B cell (primary cell): Measurements from ENCODE around the gene SCN1A. TPM values are rescaled to one million over a fixed set of nuclear protein-coding genes. Genes with fewer than 3 reads are reported as not detected.

Experiments
- ATAC-seq: fragments of 200-7000 bp; cut with Tn5 transposase; one replicate; pipeline ENCODE4 v1.10.0; 2021; ENCODE audit warnings: low read depth, mild to moderate bottlenecking, moderate number of reproducible peaks, moderate library complexity
- CTCF ChIA-PET: fragments of 350-600 bp; sonication (Branson Sonifier 250); formaldehyde crosslinking; loops from one replicate; lab custom pipeline; 2021; ENCODE audit warnings: antibody characterized with exemption, inconsistent platforms; lab: Charles Lee
- POLR2A ChIA-PET: fragments of 350-600 bp; sonication (Branson Sonifier 250); formaldehyde crosslinking; loops from one replicate; lab custom pipeline; 2021; ENCODE audit warnings: antibody characterized with exemption; lab: Charles Lee
- DNase-seq: peaks from one replicate; pipeline ENCODE4 v3.0.0; 2013
- H2AFZ ChIP-seq: 2 replicates; pipeline ENCODE4 v1.6.1; 2012; ENCODE audit warnings: mild to moderate bottlenecking, low read depth, low read length; ENCODE audit not compliant: insufficient read depth, poor library complexity, severe bottlenecking
- H3K27ac ChIP-seq, 2 donors: 1 replicate in 1 of 2; 2 replicates in 1 of 2; pipeline ENCODE4 v1.5.1; 2012 to 2013; ENCODE audit warnings: low read length in 2 of 2, mild to moderate bottlenecking in 2 of 2, moderate library complexity in 1 of 2
- H3K27me3 ChIP-seq, 4 experiments: fragments of 200-600 bp in 1 of 4; sonication (generic) in 1 of 4; replicated peaks in 1 of 4; 1 replicate in 2 of 4; 2 replicates in 2 of 4; pipeline versions ENCODE4 v1.6.1 to v1.7.0; 2013 to 2016; ENCODE audit warnings: low read length in 3 of 4, mild to moderate bottlenecking in 2 of 4, mixed read lengths in 1 of 4, moderate library complexity in 1 of 4; ENCODE audit not compliant: insufficient read depth in 4 of 4, control insufficient read depth in 3 of 4; ENCODE audit errors: control extremely low read depth in 1 of 4
- H3K36me3 ChIP-seq, 2 experiments: replicated peaks in 1 of 2; 1 replicate in 1 of 2; 2 replicates in 1 of 2; pipeline versions ENCODE4 v1.6.1 to v1.7.1; 2013; ENCODE audit warnings: low read length in 1 of 2; ENCODE audit not compliant: insufficient read depth in 2 of 2, control insufficient read depth in 1 of 2; ENCODE audit errors: control extremely low read depth in 1 of 2, extremely low read depth in 1 of 2
- H3K4me1 ChIP-seq, 2 donors: fragments of 200-600 bp in 1 of 2; sonication (generic) in 1 of 2; 1 replicate in 1 of 2; 2 replicates in 1 of 2; pipeline versions ENCODE4 v1.5.1 to v1.6.1; 2013 to 2017; ENCODE audit warnings: low read length in 2 of 2; ENCODE audit not compliant: control insufficient read depth in 2 of 2, insufficient read depth in 2 of 2
- H3K4me2 ChIP-seq: replicated peaks from 2 replicates; pipeline ENCODE3; 2012; ENCODE audit warnings: mild to moderate bottlenecking, low read depth, low read length; ENCODE audit not compliant: poor library complexity, severe bottlenecking
- H3K4me3 ChIP-seq, 5 experiments: fragments of 200-600 bp in 1 of 5; sonication (generic) in 1 of 5; 1 replicate in 3 of 5; 2 replicates in 2 of 5; pipeline versions ENCODE4 v1.5.1 to v1.7.0; 2011 to 2016; ENCODE audit warnings: low read length in 4 of 5, mild to moderate bottlenecking in 4 of 5, low read depth in 2 of 5, control low read depth in 1 of 5, moderate library complexity in 1 of 5; ENCODE audit not compliant: insufficient read depth in 1 of 5; ENCODE audit errors: control extremely low read depth in 1 of 5, extremely low read depth in 1 of 5
- H3K79me2 ChIP-seq: fragments of 200-600 bp; sonication (generic); one replicate; pipeline ENCODE4 v1.6.0; 2016; ENCODE audit warnings: low read length; ENCODE audit not compliant: control insufficient read depth, insufficient read depth
- H3K9ac ChIP-seq: fragments of 200-600 bp; sonication (generic); 2 replicates; pipeline ENCODE4 v1.6.1; 2017; ENCODE audit warnings: mild to moderate bottlenecking, low read length, moderate library complexity
- H3K9me3 ChIP-seq, 3 donors: one replicate each; pipeline versions ENCODE4 v1.6.1 to v1.7.1; 2013; ENCODE audit warnings: low read length in 2 of 3; ENCODE audit not compliant: control insufficient read depth in 2 of 3, insufficient read depth in 1 of 3; ENCODE audit errors: control extremely low read depth in 1 of 3
- H4K20me1 ChIP-seq: 2 replicates; pipeline ENCODE4 v1.6.0; 2012; ENCODE audit warnings: mild to moderate bottlenecking, low read length; ENCODE audit not compliant: insufficient read depth, control insufficient read depth, poor library complexity, severe bottlenecking
- H3K27ac Mint-ChIP-seq: one replicate; pipeline ENCODE4 v1.8.0; 2021; ENCODE audit warnings: mixed read lengths
- H3K27me3 Mint-ChIP-seq: one replicate; pipeline ENCODE4 v1.8.0; 2021; ENCODE audit warnings: mixed read lengths
- H3K4me1 Mint-ChIP-seq: one replicate; pipeline ENCODE4 v1.8.0; 2021; ENCODE audit warnings: mixed read lengths
- H3K4me3 Mint-ChIP-seq: one replicate; pipeline ENCODE4 v1.8.0; 2021; ENCODE audit warnings: mixed read lengths
- H3K9me3 Mint-ChIP-seq: one replicate; pipeline ENCODE4 v1.8.0; 2022; ENCODE audit warnings: mixed read lengths; ENCODE audit not compliant: insufficient read depth
- EZH2 ChIP-seq: IDR thresholded peaks from 2 replicates; pipeline ENCODE4 v1.6.1; 2012; ENCODE audit warnings: borderline replicate concordance, low read depth, mild to moderate bottlenecking, moderate library complexity, low read length; ENCODE audit not compliant: insufficient read depth, poor library complexity, severe bottlenecking
- WGBS: methylation state at CpG from one replicate; pipeline ENCODE4 v1.1.5; 2013; ENCODE audit warnings: missing lambda C conversion rate; ENCODE audit not compliant: insufficient coverage; 5-methylcytosine and 5-hydroxymethylcytosine counted together
- intact Hi-C: fragments of 100-400 bp; cut with micrococcal nuclease; formaldehyde crosslinking; loops from one replicate; pipeline ENCODE4 v1.10.0; 2022
- polyA plus RNA-seq: library from polyadenylated mRNA; depleted of rRNA; stranded (reverse); fragments of >200 nt; gene quantifications from 2 replicates; pipeline ENCODE4 v1.2.3, GENCODE V29; 2012
- total RNA-seq, 2 donors: library from RNA; stranded (reverse); fragments of 120-200 nt in 1 of 2; gene quantifications; 1 replicate in 1 of 2; 2 replicates in 1 of 2; pipeline versions ENCODE4 v1.2.3 to v1.2.4, GENCODE V29; 2013 to 2022
- TF ChIP-seq, protein P1 (sequence below): fragments of 200-600 bp; IDR thresholded peaks from one replicate; pipeline ENCODE4 v1.8.0; 2022; ENCODE audit warnings: antibody characterized with exemption, mild to moderate bottlenecking

Gene SCN1A
- total and polyA plus RNA-seq, 2 donors (not counting 1 experiment from before 2014, with no cell fraction given) = not detected

GRCh38 chr2:165953655-165954606 lies 173.9 kb downstream of the SCN1A start, which contains the start of gene TTC21B:
Gene TTC21B, minus strand, starts transcription at chr2:165953776. Its CDS starts 71 bp downstream, at chr2:165953705.
- DNase-seq (peak; percentile 93), ATAC-seq (peak; percentile 96)
- Mint-ChIP-seq H3K27me3 (no peaks in the 10 kb centered on the region), H3K27ac (no peak within 1 kb of the TSS), H3K4me3 (peak within 1 kb of the TSS; percentile 53), H3K4me1 (peaks cover 12% of the 10 kb centered on the region), H3K9me3 (no peaks in the 10 kb centered on the region)
- CTCF ChIA-PET = interaction anchor here (0.8 to 2.8 kb wide), 11 partner anchors 9 to 961 kb away, joined by 3 to 12 read pairs (median 3); partner anchors contain the start of genes SCN1A and SCN2A
- intact Hi-C loops = loop anchor here (1.0 to 10.0 kb wide), 7 partner anchors 79 to 1113 kb away; partner anchors contain the start of genes COBLL1, GALNT3 and SCN1A
- WGBS = under 1% methylated on average over 50 of the region's 55 CpGs
- POLR2A ChIA-PET = no interaction called here
- Histone ChIP-seq H3K4me1 (peaks cover 19 to 23% of the 10 kb centered on the region in 2 donors), H4K20me1 (no peaks in the 10 kb centered on the region), H3K79me2 (peaks cover 11% of the 10 kb centered on the region), H3K9me3 (no peaks in the 10 kb centered on the region), H3K4me2 (peak within 1 kb of the TSS; percentile 84), H2AFZ (peak within 1 kb of the TSS; percentile 88), H3K27ac (peak within 1 kb of the TSS; percentile 77), H3K4me3 (peak within 1 kb of the TSS; percentile 62 to 82 (median 71)), H3K27me3 (no peaks in the 10 kb centered on the region), H3K36me3 (no peaks in the 10 kb centered on the region), H3K9ac (peak within 1 kb of the TSS; percentile 70)
- no peak for TF ChIP-seq EZH2
- TF ChIP-seq, protein P1, sequence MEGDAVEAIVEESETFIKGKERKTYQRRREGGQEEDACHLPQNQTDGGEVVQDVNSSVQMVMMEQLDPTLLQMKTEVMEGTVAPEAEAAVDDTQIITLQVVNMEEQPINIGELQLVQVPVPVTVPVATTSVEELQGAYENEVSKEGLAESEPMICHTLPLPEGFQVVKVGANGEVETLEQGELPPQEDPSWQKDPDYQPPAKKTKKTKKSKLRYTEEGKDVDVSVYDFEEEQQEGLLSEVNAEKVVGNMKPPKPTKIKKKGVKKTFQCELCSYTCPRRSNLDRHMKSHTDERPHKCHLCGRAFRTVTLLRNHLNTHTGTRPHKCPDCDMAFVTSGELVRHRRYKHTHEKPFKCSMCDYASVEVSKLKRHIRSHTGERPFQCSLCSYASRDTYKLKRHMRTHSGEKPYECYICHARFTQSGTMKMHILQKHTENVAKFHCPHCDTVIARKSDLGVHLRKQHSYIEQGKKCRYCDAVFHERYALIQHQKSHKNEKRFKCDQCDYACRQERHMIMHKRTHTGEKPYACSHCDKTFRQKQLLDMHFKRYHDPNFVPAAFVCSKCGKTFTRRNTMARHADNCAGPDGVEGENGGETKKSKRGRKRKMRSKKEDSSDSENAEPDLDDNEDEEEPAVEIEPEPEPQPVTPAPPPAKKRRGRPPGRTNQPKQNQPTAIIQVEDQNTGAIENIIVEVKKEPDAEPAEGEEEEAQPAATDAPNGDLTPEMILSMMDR = peak; percentile 90
